Aorta (tissue), 5 donors: ENCODE measurements around the gene YWHAH. TPM values are rescaled to one million over a fixed set of nuclear protein-coding genes. Genes with fewer than 3 reads are reported as not detected.

ENCODE experiments used
- ATAC-seq: fragments of 200-7000 bp; cut with Tn5 transposase; one replicate; pipeline ENCODE4 v1.9.1; 2022; ENCODE audit warnings: moderate library complexity; ENCODE audit not compliant: low FRiP score
- DNase-seq, 2 donors: peaks; one replicate each; pipeline ENCODE4 v3.0.0-alpha.2; 2020
- H3K27ac ChIP-seq, 2 donors: one replicate each; pipeline ENCODE4 v1.5.1; 2013; ENCODE audit warnings: low read length in 2 of 2, mild to moderate bottlenecking in 2 of 2, moderate library complexity in 2 of 2, control low read depth in 1 of 2, inconsistent platforms in 1 of 2, low read depth in 1 of 2
- H3K27me3 ChIP-seq, 2 donors: one replicate each; pipeline ENCODE4 v1.6.1; 2013; ENCODE audit warnings: control low read depth in 1 of 2, low read length in 1 of 2, mild to moderate bottlenecking in 1 of 2, moderate library complexity in 1 of 2; ENCODE audit not compliant: insufficient read depth in 2 of 2, control insufficient read depth in 1 of 2
- H3K36me3 ChIP-seq, 2 donors: one replicate each; pipeline ENCODE4 v1.6.1; 2013; ENCODE audit warnings: control low read depth in 1 of 2, low read length in 1 of 2, mild to moderate bottlenecking in 1 of 2; ENCODE audit not compliant: insufficient read depth in 2 of 2, control insufficient read depth in 1 of 2
- H3K4me1 ChIP-seq, 2 donors: one replicate each; pipeline ENCODE4 v1.6.1; 2013; ENCODE audit warnings: low read length in 2 of 2, control low read depth in 1 of 2, mild to moderate bottlenecking in 1 of 2, moderate library complexity in 1 of 2; ENCODE audit not compliant: insufficient read depth in 2 of 2, control insufficient read depth in 1 of 2
- H3K4me3 ChIP-seq, 2 donors: one replicate each; pipeline ENCODE4 v1.5.1; 2013; ENCODE audit warnings: low read length in 2 of 2, control low read depth in 1 of 2, mild to moderate bottlenecking in 1 of 2
- H3K9me3 ChIP-seq: one replicate; pipeline ENCODE4 v1.6.1; 2013; ENCODE audit warnings: mild to moderate bottlenecking, low read length; ENCODE audit not compliant: control insufficient read depth
- WGBS, 2 donors: extraction: QIAGEN DNeasy Blood & Tissue Kit; methylation state at CpG; one replicate each; pipeline ENCODE4 v1.1.7; 2013; 5-methylcytosine and 5-hydroxymethylcytosine counted together
- intact Hi-C, 2 donors: fragments of 100-400 bp; cut with DNase I; formaldehyde crosslinking; loops; one replicate each; pipeline versions ENCODE4 v1.14.2 to v1.15.0; 2022
- polyA plus RNA-seq, 2 donors: library from polyadenylated mRNA; stranded (reverse); fragments of 200-250 nt; gene quantifications; one replicate each; pipeline ENCODE4 v1.2.3, GENCODE V29; 2013
- total RNA-seq, 2 donors: library from RNA; stranded (reverse); fragmentation: NEBNext Ultra II Directional; extraction: Animal tissue kit (Norgen Biotek cat#: 25700); gene quantifications; one replicate each; pipeline ENCODE4 v1.2.1, GENCODE V29; 2021
- donor health status: healthy with polysubstance abuse.
- donor health status: Bipolar disorder and iron deficiency.
- donor health status: DM: no; HTN: no; CAD: no.
- donor health status: DM: no; HTN: no; CAD: no.
- donor health status: DM: yes; HTN: yes; CAD: no.

The YWHAH gene
- total and polyA plus RNA-seq, 4 donors, result 82.8 to 538 (median 193) TPM

DNA sequence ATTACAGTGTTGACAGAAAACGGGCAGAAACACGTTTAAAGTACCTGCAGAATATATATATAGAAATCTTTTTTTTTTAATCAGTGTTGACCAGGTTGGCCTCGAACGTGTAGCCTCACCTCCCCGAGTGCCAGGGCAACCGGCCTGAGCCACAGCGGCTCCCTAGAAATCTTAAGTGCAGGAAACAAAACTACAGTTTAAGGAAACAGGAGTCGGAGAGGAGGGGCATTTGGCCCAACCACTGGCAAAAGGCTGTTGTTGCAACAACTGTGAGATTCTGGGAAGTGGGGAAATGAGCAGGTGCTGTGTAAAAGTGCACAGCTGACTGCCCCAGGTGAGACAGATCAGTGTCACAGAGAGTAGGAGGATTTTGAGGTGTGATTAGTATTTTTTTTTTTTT is 3.7 kb downstream of the YWHAH start:
- H3K9me3 ChIP-seq, result no peaks in the 10 kb centered on the region
- WGBS, 2 donors, result 35 to 40% methylated on average over 8 of the region's 8 CpGs
- H3K36me3 ChIP-seq, result no peaks in the 10 kb centered on the region
- no peak overlapping the region for H3K4me3 ChIP-seq
- DNase-seq (no peak), ATAC-seq (no peak)
- H3K4me1 ChIP-seq, result peaks cover 9% of the 10 kb centered on the region in 2 donors
- H3K27ac ChIP-seq, result peak overlapping the region in 1 of 2 donors; percentile 46
- intact Hi-C loops, result loop anchor here (5.0 kb wide), 2 partner anchors 196 to 271 kb away; partner anchors contain the start of genes DEPDC5 (in 1 of the 2) and PRR14L (in 1 of the 2)
- no peaks in the 10 kb centered on the region for H3K27me3 ChIP-seq

- peak overlapping the region in 1 of 2 donors; percentile 5 for H3K4me3 ChIP-seq
- no peak for DNase-seq
- H3K4me1 ChIP-seq, result peaks cover 14 to 20% of the 10 kb centered on the region in 2 donors
- H3K9me3 ChIP-seq, result no peaks in the 10 kb centered on the region
- no peaks in the 10 kb centered on the region for H3K27me3 ChIP-seq
- WGBS, 2 donors, result 2 to 5% methylated on average over 4 of the region's 4 CpGs
- H3K27ac ChIP-seq, result peak overlapping the region; percentile 82 to 99
- ATAC-seq, result no peak
- intact Hi-C loops, result no loop called here
- H3K36me3 ChIP-seq, result no peaks in the 10 kb centered on the region
Observed at GRCh38 chr22:31950226-31950625, 5.9 kb downstream of the YWHAH start.

DNA sequence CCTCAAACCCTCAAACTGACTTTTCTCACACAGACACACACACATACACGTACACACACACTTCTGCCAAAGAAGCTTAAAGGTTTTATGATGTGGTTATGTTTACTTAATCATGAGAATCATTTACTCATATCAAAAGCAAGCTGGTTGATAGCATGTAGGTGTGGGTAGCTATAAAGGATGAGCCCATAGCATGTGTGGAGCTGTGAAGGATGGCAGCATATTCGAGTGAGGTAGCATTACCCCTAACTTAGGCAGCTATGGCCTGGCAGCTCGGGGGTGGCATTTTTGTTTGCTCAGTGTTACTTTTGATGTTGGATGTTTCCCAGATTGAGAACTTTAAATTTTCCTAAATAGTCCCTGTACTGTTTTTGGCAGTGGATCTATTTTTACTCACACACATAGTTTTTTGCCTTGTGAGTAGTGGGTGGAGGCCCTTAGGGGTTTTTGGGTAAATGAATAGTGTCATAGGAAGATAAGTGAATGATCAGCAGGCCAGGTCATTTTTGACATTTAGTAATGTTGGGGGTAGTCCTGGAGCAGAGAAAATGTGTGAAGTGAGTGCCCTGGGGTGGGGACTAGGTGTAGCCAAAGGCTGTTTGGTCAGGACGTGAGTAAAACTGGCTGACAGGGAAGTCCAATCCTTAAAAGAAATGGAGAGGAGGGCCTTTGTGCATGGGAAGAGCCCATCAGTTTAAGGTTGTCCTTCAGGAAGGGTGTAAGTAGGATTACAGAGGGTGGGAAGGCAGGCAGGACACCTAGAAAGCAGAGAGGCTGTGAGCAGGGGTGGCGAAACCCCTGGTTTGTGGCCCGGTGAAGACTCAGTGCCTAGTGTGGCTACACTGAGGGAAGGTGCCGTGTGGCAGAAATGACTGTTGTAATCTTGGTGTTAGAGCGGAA is 7.1 kb downstream of the YWHAH start:
- Histone ChIP-seq H3K4me1 (peaks cover 14 to 20% of the 10 kb centered on the region in 2 donors), H3K27ac (peak overlapping the region; percentile 93 to 99), H3K36me3 (peaks cover 0 to 1% of the 10 kb centered on the region in 2 donors), H3K9me3 (no peaks in the 10 kb centered on the region), H3K27me3 (no peaks in the 10 kb centered on the region), H3K4me3 (no peak overlapping the region)
- intact Hi-C loops, result no loop called here
- no peak for DNase-seq
- peak; percentile 22 for ATAC-seq
- WGBS, 2 donors, result 45 to 46% methylated on average over 8 of the region's 8 CpGs

- peak overlapping the region; percentile 93 to 99 for H3K27ac ChIP-seq
- no peak overlapping the region for H3K4me3 ChIP-seq
- intact Hi-C loops, result no loop called here
- DNase-seq, result no peak
- 57 to 68% methylated on average over 2 of the region's 2 CpGs for WGBS, 2 donors
- no peaks in the 10 kb centered on the region for H3K27me3 ChIP-seq
- H3K36me3 ChIP-seq, result peaks cover 0 to 5% of the 10 kb centered on the region in 2 donors
- H3K9me3 ChIP-seq, result no peaks in the 10 kb centered on the region
- peak; percentile 12 for ATAC-seq
- peaks cover 14 to 19% of the 10 kb centered on the region in 2 donors for H3K4me1 ChIP-seq
Observed at GRCh38 chr22:31952094-31952401, 7.7 kb downstream of the YWHAH start.

DNA sequence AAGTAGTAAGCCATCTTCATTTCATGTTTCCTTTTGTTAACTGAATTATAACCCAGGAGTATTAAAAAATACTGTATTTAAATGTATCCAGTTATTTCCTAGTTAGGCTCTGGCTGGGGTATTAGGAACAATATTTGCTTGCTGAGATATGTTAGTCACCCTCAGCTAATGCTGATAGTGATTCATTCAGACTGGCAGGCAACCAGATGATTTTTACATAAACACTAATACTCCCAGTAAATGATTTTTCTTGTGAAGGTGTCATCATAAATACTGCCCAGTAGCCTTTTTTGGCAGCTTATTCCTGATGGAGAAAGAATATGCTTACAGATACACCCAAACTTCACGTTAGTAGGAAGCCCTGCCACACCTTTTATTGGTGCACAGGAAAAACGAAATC is 8.1 kb downstream of the YWHAH start:
- Histone ChIP-seq H3K9me3 (no peaks in the 10 kb centered on the region), H3K4me3 (no peak overlapping the region), H3K4me1 (peaks cover 14 to 17% of the 10 kb centered on the region in 2 donors), H3K36me3 (peaks cover 0 to 5% of the 10 kb centered on the region in 2 donors), H3K27me3 (no peaks in the 10 kb centered on the region), H3K27ac (peak overlapping the region; percentile 30 to 77)
- DNase-seq, result no peak
- ATAC-seq, result peak; percentile 76
- intact Hi-C loops, result no loop called here
- 0 to 8% methylated on average over 2 of the region's 2 CpGs for WGBS, 2 donors

- H3K27me3 ChIP-seq, result no peaks in the 10 kb centered on the region
- H3K9me3 ChIP-seq, result no peaks in the 10 kb centered on the region
- no peak overlapping the region for H3K4me3 ChIP-seq
- intact Hi-C loops, result no loop called here
- DNase-seq (no peak), ATAC-seq (no peak)
- H3K4me1 ChIP-seq, result peaks cover 14 to 17% of the 10 kb centered on the region in 2 donors
- peaks cover 0 to 7% of the 10 kb centered on the region in 2 donors for H3K36me3 ChIP-seq
- H3K27ac ChIP-seq, result peak overlapping the region; percentile 76 to 77
- 89 to 93% methylated on average over 3 of the region's 3 CpGs for WGBS, 2 donors
Observed at GRCh38 chr22:31953261-31953660, 8.9 kb downstream of the YWHAH start.

GRCh38 chr22:31954535-31955523 is 10.5 kb downstream of the YWHAH start:
- ATAC-seq (peak; percentile 70), DNase-seq (peak; percentile 70 to 82)
- no peaks in the 10 kb centered on the region for H3K9me3 ChIP-seq
- WGBS, 2 donors, result 47 to 54% methylated on average over 11 of the region's 11 CpGs
- H3K4me3 ChIP-seq, result no peak overlapping the region
- peaks cover 0 to 7% of the 10 kb centered on the region in 2 donors for H3K36me3 ChIP-seq
- peaks cover 14 to 17% of the 10 kb centered on the region in 2 donors for H3K4me1 ChIP-seq
- intact Hi-C loops, result no loop called here
- H3K27ac ChIP-seq, result peak overlapping the region; percentile 32 to 97
- H3K27me3 ChIP-seq, result no peaks in the 10 kb centered on the region

GRCh38 chr22:31956360-31956759 is 12.0 kb downstream of the YWHAH start:
- ATAC-seq (no peak), DNase-seq (no peak)
- Histone ChIP-seq H3K27me3 (no peaks in the 10 kb centered on the region), H3K4me1 (peaks cover 6 to 11% of the 10 kb centered on the region in 2 donors), H3K27ac (no peak overlapping the region), H3K36me3 (peaks cover 0 to 7% of the 10 kb centered on the region in 2 donors), H3K9me3 (no peaks in the 10 kb centered on the region), H3K4me3 (no peak overlapping the region)
- intact Hi-C loops, result no loop called here
- 94 to 96% methylated on average over 12 of the region's 12 CpGs for WGBS, 2 donors
